EH (cell line): Measurements from ENCODE around the gene POLL.

Experiments
- DNase-seq: peaks from one replicate; pipeline ENCODE4 v3.0.0-alpha.2; 2015; ENCODE audit warnings: low read depth

Gene POLL

GRCh38 chr10:101573885-101574753 lies 13.9 kb downstream of the POLL start:
- DNase-seq, result no peak

GRCh38 chr10:101572785-101573184 lies 15.3 kb downstream of the POLL start:
- DNase-seq, result no peak

- DNase-seq, result no peak
These were observed 15.9 kb downstream of the POLL start for GRCh38 chr10:101572126-101572525.

- DNase-seq, result no peak
These were observed 16.7 kb downstream of the POLL start for GRCh38 chr10:101571271-101571925.

- DNase-seq, result no peak
These were observed 17.4 kb downstream of the POLL start for GRCh38 chr10:101570428-101571270.

GRCh38 chr10:101569622-101570427 lies 18.2 kb downstream of the POLL start:
- peak; percentile 73 for DNase-seq

GRCh38 chr10:101569323-101569621 lies 18.8 kb downstream of the POLL start:
- DNase-seq, result no peak

GRCh38 chr10:101568054-101568745 lies 19.9 kb downstream of the POLL start:
- no peak for DNase-seq

- no peak for DNase-seq
These were observed 20.7 kb downstream of the POLL start for GRCh38 chr10:101567165-101568006.

- DNase-seq, result peak; percentile 25
These were observed 21.5 kb downstream of the POLL start for GRCh38 chr10:101566333-101567164.

- DNase-seq, result no peak
These were observed 22.1 kb downstream of the POLL start for GRCh38 chr10:101565936-101566332.

- DNase-seq, result no peak
These were observed 22.6 kb downstream of the POLL start for GRCh38 chr10:101565370-101565900.

- no peak for DNase-seq
These were observed 23.5 kb downstream of the POLL start for GRCh38 chr10:101564490-101564991.

GRCh38 chr10:101563497-101564040 lies 24.5 kb downstream of the POLL start:
- no peak for DNase-seq

GRCh38 chr10:101563007-101563406 lies 25.1 kb downstream of the POLL start:
- DNase-seq, result no peak

GRCh38 chr10:101562231-101562630 lies 25.8 kb downstream of the POLL start:
- DNase-seq, result no peak

GRCh38 chr10:101561068-101561915 lies 26.8 kb downstream of the POLL start:
- DNase-seq, result no peak
